ENCODE measurements around the gene C5AR2. TPM values are rescaled to one million over a fixed set of nuclear protein-coding genes. Genes with fewer than 3 reads are reported as not detected.
"Not testable (repeated sequence)": the region's sequence is repeated elsewhere in the genome, so short reads cannot be mapped to it uniquely, and the experiment has no call there.

The C5AR2 gene
- total and polyA plus RNA-seq, 2 donors (not counting 1 experiment from before 2014, with no cell fraction given): 0.25 to 1.2 TPM

GRCh38 chr19:47386582-47386981 lies 54.6 kb downstream of the C5AR2 start:
- H3K27me3 ChIP-seq (replicated peaks in 1 of 4; ENCODE audit: control extremely low read depth in 1 of 4, control insufficient read depth in 3 of 4, insufficient read depth in 4 of 4, low read length in 3 of 4); H3K9me3 ChIP-seq (ENCODE audit: control extremely low read depth in 1 of 3, control insufficient read depth in 2 of 3, insufficient read depth in 1 of 3, low read length in 2 of 3); CTCF ChIA-PET; H3K36me3 ChIP-seq (replicated peaks in 1 of 2; ENCODE audit: control extremely low read depth in 1 of 2, control insufficient read depth in 1 of 2, extremely low read depth in 1 of 2, insufficient read depth in 2 of 2, low read length in 1 of 2); H4K20me1 ChIP-seq (ENCODE audit: control insufficient read depth, insufficient read depth, low read length, poor library complexity, severe bottlenecking); H3K4me3 Mint-ChIP-seq; H2AFZ ChIP-seq (ENCODE audit: insufficient read depth, low read depth, low read length, poor library complexity, severe bottlenecking); H3K27me3 Mint-ChIP-seq; POLR2A ChIA-PET; H3K4me3 ChIP-seq (ENCODE audit: control extremely low read depth in 1 of 5, extremely low read depth in 1 of 5, insufficient read depth in 1 of 5, low read depth in 2 of 5, low read length in 4 of 5); H3K4me2 ChIP-seq (replicated peaks; ENCODE audit: low read depth, low read length, poor library complexity, severe bottlenecking); H3K27ac Mint-ChIP-seq; H3K9me3 Mint-ChIP-seq (ENCODE audit: insufficient read depth); intact Hi-C loops (cut with micrococcal nuclease); ATAC-seq (ENCODE audit: low read depth); H3K79me2 ChIP-seq (ENCODE audit: control insufficient read depth, insufficient read depth, low read length); DNase-seq; H3K9ac ChIP-seq (ENCODE audit: low read length); H3K27ac ChIP-seq (ENCODE audit: low read length in 2 of 2): not testable (repeated sequence)
- 96% methylated on average over 10 of the region's 12 CpGs for WGBS (ENCODE audit: insufficient coverage)
- peaks cover 5 to 15% of the 10 kb centered on the region in 2 donors for H3K4me1 ChIP-seq (ENCODE audit: control insufficient read depth in 2 of 2, insufficient read depth in 2 of 2, low read length in 2 of 2)
- H3K4me1 Mint-ChIP-seq: peaks cover 20% of the 10 kb centered on the region

- H3K27ac ChIP-seq (ENCODE audit: low read length in 2 of 2); H3K9me3 Mint-ChIP-seq (ENCODE audit: insufficient read depth); POLR2A ChIA-PET; DNase-seq; H2AFZ ChIP-seq (ENCODE audit: insufficient read depth, low read depth, low read length, poor library complexity, severe bottlenecking); H3K4me2 ChIP-seq (replicated peaks; ENCODE audit: low read depth, low read length, poor library complexity, severe bottlenecking); H3K27me3 ChIP-seq (replicated peaks in 1 of 4; ENCODE audit: control extremely low read depth in 1 of 4, control insufficient read depth in 3 of 4, insufficient read depth in 4 of 4, low read length in 3 of 4); H4K20me1 ChIP-seq (ENCODE audit: control insufficient read depth, insufficient read depth, low read length, poor library complexity, severe bottlenecking); H3K9ac ChIP-seq (ENCODE audit: low read length); H3K79me2 ChIP-seq (ENCODE audit: control insufficient read depth, insufficient read depth, low read length); intact Hi-C loops (cut with micrococcal nuclease); H3K4me1 ChIP-seq (ENCODE audit: control insufficient read depth in 2 of 2, insufficient read depth in 2 of 2, low read length in 2 of 2); CTCF ChIA-PET; H3K27ac Mint-ChIP-seq; H3K9me3 ChIP-seq (ENCODE audit: control extremely low read depth in 1 of 3, control insufficient read depth in 2 of 3, insufficient read depth in 1 of 3, low read length in 2 of 3); ATAC-seq (ENCODE audit: low read depth); H3K4me3 Mint-ChIP-seq; H3K4me3 ChIP-seq (ENCODE audit: control extremely low read depth in 1 of 5, extremely low read depth in 1 of 5, insufficient read depth in 1 of 5, low read depth in 2 of 5, low read length in 4 of 5); H3K36me3 ChIP-seq (replicated peaks in 1 of 2; ENCODE audit: control extremely low read depth in 1 of 2, control insufficient read depth in 1 of 2, extremely low read depth in 1 of 2, insufficient read depth in 2 of 2, low read length in 1 of 2): not testable (repeated sequence)
- peaks cover 11% of the 10 kb centered on the region for H3K27me3 Mint-ChIP-seq
- peaks cover 13% of the 10 kb centered on the region for H3K4me1 Mint-ChIP-seq
- WGBS (ENCODE audit: insufficient coverage): 86% methylated on average over 3 of the region's 3 CpGs
These were observed 55.6 kb downstream of the C5AR2 start for GRCh38 chr19:47387623-47388022.

GRCh38 chr19:47388721-47389120 lies 56.7 kb downstream of the C5AR2 start:
- H3K4me3 Mint-ChIP-seq; H3K27ac ChIP-seq (ENCODE audit: low read length in 2 of 2); CTCF ChIA-PET; H3K4me3 ChIP-seq (ENCODE audit: control extremely low read depth in 1 of 5, extremely low read depth in 1 of 5, insufficient read depth in 1 of 5, low read depth in 2 of 5, low read length in 4 of 5); H3K9me3 ChIP-seq (ENCODE audit: control extremely low read depth in 1 of 3, control insufficient read depth in 2 of 3, insufficient read depth in 1 of 3, low read length in 2 of 3); H3K36me3 ChIP-seq (replicated peaks in 1 of 2; ENCODE audit: control extremely low read depth in 1 of 2, control insufficient read depth in 1 of 2, extremely low read depth in 1 of 2, insufficient read depth in 2 of 2, low read length in 1 of 2); H3K27ac Mint-ChIP-seq; ATAC-seq (ENCODE audit: low read depth); H3K9ac ChIP-seq (ENCODE audit: low read length); H3K9me3 Mint-ChIP-seq (ENCODE audit: insufficient read depth); POLR2A ChIA-PET; H3K4me1 Mint-ChIP-seq; DNase-seq; H4K20me1 ChIP-seq (ENCODE audit: control insufficient read depth, insufficient read depth, low read length, poor library complexity, severe bottlenecking); H3K4me2 ChIP-seq (replicated peaks; ENCODE audit: low read depth, low read length, poor library complexity, severe bottlenecking); H3K4me1 ChIP-seq (ENCODE audit: control insufficient read depth in 2 of 2, insufficient read depth in 2 of 2, low read length in 2 of 2); H2AFZ ChIP-seq (ENCODE audit: insufficient read depth, low read depth, low read length, poor library complexity, severe bottlenecking); H3K27me3 ChIP-seq (replicated peaks in 1 of 4; ENCODE audit: control extremely low read depth in 1 of 4, control insufficient read depth in 3 of 4, insufficient read depth in 4 of 4, low read length in 3 of 4); H3K79me2 ChIP-seq (ENCODE audit: control insufficient read depth, insufficient read depth, low read length); intact Hi-C loops (cut with micrococcal nuclease): not testable (repeated sequence)
- WGBS (ENCODE audit: insufficient coverage): no CpG with 5 or more reads among the region's 5 CpGs
- peaks cover 19% of the 10 kb centered on the region for H3K27me3 Mint-ChIP-seq
